K562 (cell line): Measurements from ENCODE around the gene PRKCE.

Experiments
- ADNP ChIP-seq: fragments of 200-800 bp; sonication (Bioruptor generic); IDR thresholded peaks from 2 replicates; pipeline ENCODE4 v1.6.1; 2016; ENCODE audit warnings: missing genetic modification characterization, missing compliant biosample characterization
- CCNT2 ChIP-seq: IDR thresholded peaks from 2 replicates; pipeline ENCODE4 v1.6.1; 2011; ENCODE audit warnings: borderline replicate concordance, low read depth, mild to moderate bottlenecking, moderate library complexity, mixed read lengths, low read length; ENCODE audit not compliant: insufficient read length; ENCODE audit errors: extremely low read depth
- CEBPB ChIP-seq: fragments of 450-650 bp; IDR thresholded peaks from 2 replicates; pipeline ENCODE4 v1.6.1; 2016; ENCODE audit warnings: missing genetic modification characterization, missing compliant biosample characterization
- CLOCK ChIP-seq: fragments of 250-450 bp; sonication (Bioruptor Pico); IDR thresholded peaks from 2 replicates; pipeline ENCODE4 v1.4.0; 2020; ENCODE audit warnings: mild to moderate bottlenecking, moderate library complexity, borderline replicate concordance
- EP300 ChIP-seq: IDR thresholded peaks from 2 replicates; pipeline ENCODE4 v1.6.1; 2012; ENCODE audit warnings: low read length, improper control_type of control experiment
- EZH2 ChIP-seq: IDR thresholded peaks from 2 replicates; pipeline ENCODE4 v1.6.1; 2012; ENCODE audit warnings: low read depth, mild to moderate bottlenecking, inconsistent platforms, low read length, borderline replicate concordance
- MYBL2 ChIP-seq, 2 experiments: fragments of 450-650 bp in 1 of 2; sonication (generic) in 1 of 2; formaldehyde crosslinking in 1 of 2; IDR thresholded peaks; 2 replicates each; pipeline versions ENCODE4 v1.6.1 to v1.8.1; 2017 to 2022; ENCODE audit warnings: borderline replicate concordance in 1 of 2, inconsistent platforms in 1 of 2, low read depth in 1 of 2, mild to moderate bottlenecking in 1 of 2, missing genetic modification reagents in 1 of 2, moderate library complexity in 1 of 2
- NKRF ChIP-seq: fragments of 450-650 bp; IDR thresholded peaks from 2 replicates; pipeline ENCODE4 v1.6.1; 2016; ENCODE audit warnings: borderline replicate concordance
- POLR2AphosphoS2 ChIP-seq: IDR thresholded peaks from 2 replicates; pipeline ENCODE4 v1.6.1; 2012; ENCODE audit warnings: low read length, improper control_type of control experiment
- ZHX1 ChIP-seq: fragments of 150-350 bp; conservative IDR thresholded peaks from 2 replicates; pipeline ENCODE4 v1.6.1; 2014; ENCODE audit warnings: low read length
- ZNF23 ChIP-seq: fragments of 250-450 bp; sonication (Bioruptor Pico); IDR thresholded peaks from 2 replicates; pipeline ENCODE4 v1.4.0; 2020; ENCODE audit warnings: mild to moderate bottlenecking
- ZNF699 ChIP-seq: fragments of 250-450 bp; sonication (Bioruptor Pico); IDR thresholded peaks from 2 replicates; pipeline ENCODE4 v1.8.0; 2021; ENCODE audit warnings: mild to moderate bottlenecking, moderate library complexity; ENCODE audit not compliant: insufficient replicate concordance
- TF ChIP-seq, protein P1 (sequence below), 3 experiments: IDR thresholded peaks in 2 of 3; conservative IDR thresholded peaks in 1 of 3; 2 replicates each; pipeline ENCODE4 v1.5.1; 2011 to 2012; ENCODE audit warnings: low read length in 3 of 3, mild to moderate bottlenecking in 3 of 3, control low read depth in 2 of 3, improper control_type of control experiment in 1 of 3, inconsistent platforms in 1 of 3, low read depth in 1 of 3, mixed read lengths in 1 of 3, moderate library complexity in 1 of 3; ENCODE audit not compliant: insufficient read depth in 2 of 3

GRCh38 chr2:45814488-45814887 lies 163.0 kb downstream of the PRKCE start:
- TF ChIP-seq CCNT2 (no peak), NKRF (no peak), POLR2AphosphoS2 (no peak), ZNF23 (no peak), ADNP (no peak), CLOCK (CRISPR knock-in tag) (no peak), EP300 (no peak), MYBL2 (IDR thresholded peaks at IDR 0.05; ENCODE audit: low read depth) (no peak), MYBL2 (CRISPR knock-in tag; IDR thresholded peaks at IDR 0.05; ENCODE audit: borderline replicate concordance) (no peak), ZHX1 (no peak), ZNF699 (CRISPR knock-in tag) (no peak), EZH2 (no peak), CEBPB (tag) (no peak)
- TF ChIP-seq, protein P1, sequence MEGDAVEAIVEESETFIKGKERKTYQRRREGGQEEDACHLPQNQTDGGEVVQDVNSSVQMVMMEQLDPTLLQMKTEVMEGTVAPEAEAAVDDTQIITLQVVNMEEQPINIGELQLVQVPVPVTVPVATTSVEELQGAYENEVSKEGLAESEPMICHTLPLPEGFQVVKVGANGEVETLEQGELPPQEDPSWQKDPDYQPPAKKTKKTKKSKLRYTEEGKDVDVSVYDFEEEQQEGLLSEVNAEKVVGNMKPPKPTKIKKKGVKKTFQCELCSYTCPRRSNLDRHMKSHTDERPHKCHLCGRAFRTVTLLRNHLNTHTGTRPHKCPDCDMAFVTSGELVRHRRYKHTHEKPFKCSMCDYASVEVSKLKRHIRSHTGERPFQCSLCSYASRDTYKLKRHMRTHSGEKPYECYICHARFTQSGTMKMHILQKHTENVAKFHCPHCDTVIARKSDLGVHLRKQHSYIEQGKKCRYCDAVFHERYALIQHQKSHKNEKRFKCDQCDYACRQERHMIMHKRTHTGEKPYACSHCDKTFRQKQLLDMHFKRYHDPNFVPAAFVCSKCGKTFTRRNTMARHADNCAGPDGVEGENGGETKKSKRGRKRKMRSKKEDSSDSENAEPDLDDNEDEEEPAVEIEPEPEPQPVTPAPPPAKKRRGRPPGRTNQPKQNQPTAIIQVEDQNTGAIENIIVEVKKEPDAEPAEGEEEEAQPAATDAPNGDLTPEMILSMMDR (IDR thresholded peaks at IDR 0.05 in 2 of 3, conservative IDR thresholded peaks at IDR 0.05 in 1 of 3; ENCODE audit: insufficient read depth in 2 of 3, low read depth in 1 of 3, low read length in 3 of 3) = no peak
